Right lung (tissue), 5 donors: ENCODE data around the gene BABAM2. TPM values are rescaled to one million over a fixed set of nuclear protein-coding genes. Genes with fewer than 3 reads are reported as not detected.

Source experiments
- DNase-seq, 2 donors: peaks; one replicate each; pipeline ENCODE4 v3.0.0-alpha.2; 2013
- polyA plus RNA-seq, 5 donors: library from polyadenylated mRNA; unstranded; fragments of 120-200 nt; gene quantifications; one replicate each; pipeline versions ENCODE4 v1.2.1 to v1.2.3, GENCODE V29; 2013; ENCODE audit warnings: inconsistent platforms in 1 of 5, low replicate concordance in 1 of 5; ENCODE audit not compliant: insufficient read length in 5 of 5, insufficient read depth in 1 of 5

Gene BABAM2
- polyA plus RNA-seq, 5 donors, result 26.9 to 29.0 (median 27.3) TPM

- peak in 1 of 2 donors; percentile 31 for DNase-seq
These were observed 226.6 kb downstream of the BABAM2 start for GRCh38 chr2:28117104-28117596.

GRCh38 chr2:28119631-28120030 lies 229.1 kb downstream of the BABAM2 start:
- DNase-seq, result no peak

GRCh38 chr2:28128281-28128950 lies 237.9 kb downstream of the BABAM2 start:
- no peak for DNase-seq

GRCh38 chr2:28129955-28130695 lies 239.6 kb downstream of the BABAM2 start:
- DNase-seq, result no peak

- DNase-seq, result no peak
These were observed 243.2 kb downstream of the BABAM2 start for GRCh38 chr2:28133778-28134177.

- no peak for DNase-seq
These were observed 243.8 kb downstream of the BABAM2 start for GRCh38 chr2:28134262-28134812.

GRCh38 chr2:28134857-28135256 lies 244.3 kb downstream of the BABAM2 start:
- DNase-seq, result no peak

GRCh38 chr2:28135324-28135723 lies 244.8 kb downstream of the BABAM2 start:
- no peak for DNase-seq

GRCh38 chr2:28135799-28136198 lies 245.3 kb downstream of the BABAM2 start:
- DNase-seq, result no peak

- no peak for DNase-seq
These were observed 246.0 kb downstream of the BABAM2 start for GRCh38 chr2:28136556-28136955.

GRCh38 chr2:28137221-28137620 lies 246.7 kb downstream of the BABAM2 start:
- peak in 1 of 2 donors; percentile 20 for DNase-seq

- no peak for DNase-seq
These were observed 251.9 kb downstream of the BABAM2 start for GRCh38 chr2:28142386-28142785.

GRCh38 chr2:28148000-28148399 lies 257.5 kb downstream of the BABAM2 start:
- DNase-seq, result no peak

- no peak for DNase-seq
These were observed 258.0 kb downstream of the BABAM2 start for GRCh38 chr2:28148566-28148965.

GRCh38 chr2:28150236-28150915 lies 259.8 kb downstream of the BABAM2 start:
- DNase-seq, result no peak

- DNase-seq, result no peak
These were observed 260.5 kb downstream of the BABAM2 start for GRCh38 chr2:28150994-28151393.

GRCh38 chr2:28152585-28153280 lies 262.2 kb downstream of the BABAM2 start:
- DNase-seq, result no peak

- DNase-seq, result no peak
These were observed 263.3 kb downstream of the BABAM2 start for GRCh38 chr2:28153851-28154250.

GRCh38 chr2:28155086-28155485 lies 264.6 kb downstream of the BABAM2 start:
- DNase-seq, result no peak

GRCh38 chr2:28155627-28156026 lies 265.1 kb downstream of the BABAM2 start:
- no peak for DNase-seq

- no peak for DNase-seq
These were observed 268.3 kb downstream of the BABAM2 start for GRCh38 chr2:28158791-28159190.

GRCh38 chr2:28160986-28161425 lies 270.5 kb downstream of the BABAM2 start:
- DNase-seq, result no peak
